ENCODE data around the gene IFNL2.
"Not testable (repeated sequence)": the region's sequence is repeated elsewhere in the genome, so short reads cannot be mapped to it uniquely, and the experiment has no call there.

Gene IFNL2

GRCh38 chr19:39243741-39244140, 24.5 kb upstream of the IFNL2 start:
- not testable (repeated sequence) for H3K9ac ChIP-seq (ENCODE audit: low read depth, low read length); H3K27ac ChIP-seq (ENCODE audit: low read length); H3K9me3 ChIP-seq (ENCODE audit: insufficient read depth, low read depth, low read length); H3K36me3 ChIP-seq (ENCODE audit: insufficient read depth, low read depth, low read length); H3K4me1 ChIP-seq (ENCODE audit: insufficient read depth, low read length); H3K4me3 ChIP-seq (ENCODE audit: low read length)
- peaks cover 37% of the 10 kb centered on the region for H3K27me3 ChIP-seq (ENCODE audit: insufficient read depth, low read length)

- H3K4me1 ChIP-seq (ENCODE audit: insufficient read depth, low read length); H3K9me3 ChIP-seq (ENCODE audit: insufficient read depth, low read depth, low read length); H3K27ac ChIP-seq (ENCODE audit: low read length); H3K36me3 ChIP-seq (ENCODE audit: insufficient read depth, low read depth, low read length); H3K9ac ChIP-seq (ENCODE audit: low read depth, low read length); H3K4me3 ChIP-seq (ENCODE audit: low read length): not testable (repeated sequence)
- peaks cover 39% of the 10 kb centered on the region for H3K27me3 ChIP-seq (ENCODE audit: insufficient read depth, low read length)
Observed at GRCh38 chr19:39244410-39245100, 23.6 kb upstream of the IFNL2 start, which contains the start of gene IFNL3. TSS of gene IFNL3 (minus strand) at chr19:39245006. CDS start at chr19:39244967, 39 bp downstream.

GRCh38 chr19:39245166-39245565, 23.0 kb upstream of the IFNL2 start:
- H3K27me3 ChIP-seq (ENCODE audit: insufficient read depth, low read length): peaks cover 45% of the 10 kb centered on the region
- not testable (repeated sequence) for H3K9me3 ChIP-seq (ENCODE audit: insufficient read depth, low read depth, low read length)

GRCh38 chr19:39246951-39247669, 21.1 kb upstream of the IFNL2 start:
- peak overlapping the region; percentile 43; the same call in 1 of the 2 replicates for H3K4me3 ChIP-seq (ENCODE audit: low read length)
- no peak overlapping the region for H3K27ac ChIP-seq (ENCODE audit: low read length)
- H3K36me3 ChIP-seq (ENCODE audit: insufficient read depth, low read depth, low read length): no peaks in the 10 kb centered on the region
- H3K9ac ChIP-seq (ENCODE audit: low read depth, low read length): no peak overlapping the region
- H3K9me3 ChIP-seq (ENCODE audit: insufficient read depth, low read depth, low read length): no peaks in the 10 kb centered on the region
- no peaks in the 10 kb centered on the region for H3K4me1 ChIP-seq (ENCODE audit: insufficient read depth, low read length)
- peaks cover 63% of the 10 kb centered on the region for H3K27me3 ChIP-seq (ENCODE audit: insufficient read depth, low read length)

More at GRCh38 chr19:39245166-39245565, 23.0 kb upstream of the IFNL2 start:
- not testable (repeated sequence) for H3K4me3 ChIP-seq (ENCODE audit: low read length); H3K36me3 ChIP-seq (ENCODE audit: insufficient read depth, low read depth, low read length); H3K4me1 ChIP-seq (ENCODE audit: insufficient read depth, low read length); H3K27ac ChIP-seq (ENCODE audit: low read length); H3K9ac ChIP-seq (ENCODE audit: low read depth, low read length)

- H3K27ac ChIP-seq (ENCODE audit: low read length): no peak overlapping the region
- H3K9ac ChIP-seq (ENCODE audit: low read depth, low read length): no peak overlapping the region
- peak overlapping the region; percentile 43; the same call in 1 of the 2 replicates for H3K4me3 ChIP-seq (ENCODE audit: low read length)
- H3K36me3 ChIP-seq (ENCODE audit: insufficient read depth, low read depth, low read length): no peaks in the 10 kb centered on the region
- H3K4me1 ChIP-seq (ENCODE audit: insufficient read depth, low read length): no peaks in the 10 kb centered on the region
- H3K27me3 ChIP-seq (ENCODE audit: insufficient read depth, low read length): peaks cover 72% of the 10 kb centered on the region
- no peaks in the 10 kb centered on the region for H3K9me3 ChIP-seq (ENCODE audit: insufficient read depth, low read depth, low read length)
Observed at GRCh38 chr19:39247701-39248664, 20.2 kb upstream of the IFNL2 start.

GRCh38 chr19:39248806-39249205, 19.4 kb upstream of the IFNL2 start, which contains the start of gene IFNL4:
TSS of gene IFNL4 (minus strand) at chr19:39248856.
- no peak within 1 kb of the TSS for H3K27ac ChIP-seq (ENCODE audit: low read length)
- H3K4me1 ChIP-seq (ENCODE audit: insufficient read depth, low read length): no peaks in the 10 kb centered on the region
- peak within 1 kb of the TSS; percentile 43; the same call in 1 of the 2 replicates for H3K4me3 ChIP-seq (ENCODE audit: low read length)
- no peak within 1 kb of the TSS for H3K9ac ChIP-seq (ENCODE audit: low read depth, low read length)
- H3K27me3 ChIP-seq (ENCODE audit: insufficient read depth, low read length): peaks cover 80% of the 10 kb centered on the region
- no peaks in the 10 kb centered on the region for H3K9me3 ChIP-seq (ENCODE audit: insufficient read depth, low read depth, low read length)
- H3K36me3 ChIP-seq (ENCODE audit: insufficient read depth, low read depth, low read length): no peaks in the 10 kb centered on the region

GRCh38 chr19:39251081-39251480, 17.1 kb upstream of the IFNL2 start:
- Histone ChIP-seq H3K4me1 (ENCODE audit: insufficient read depth, low read length) (no peaks in the 10 kb centered on the region), H3K27me3 (ENCODE audit: insufficient read depth, low read length) (peaks cover 77% of the 10 kb centered on the region), H3K9ac (ENCODE audit: low read depth, low read length) (no peak overlapping the region), H3K27ac (ENCODE audit: low read length) (no peak overlapping the region), H3K4me3 (ENCODE audit: low read length) (no peak overlapping the region), H3K36me3 (ENCODE audit: insufficient read depth, low read depth, low read length) (no peaks in the 10 kb centered on the region), H3K9me3 (ENCODE audit: insufficient read depth, low read depth, low read length) (no peaks in the 10 kb centered on the region)

- no peak overlapping the region for H3K9ac ChIP-seq (ENCODE audit: low read depth, low read length)
- H3K4me1 ChIP-seq (ENCODE audit: insufficient read depth, low read length): no peaks in the 10 kb centered on the region
- H3K9me3 ChIP-seq (ENCODE audit: insufficient read depth, low read depth, low read length): no peaks in the 10 kb centered on the region
- no peaks in the 10 kb centered on the region for H3K36me3 ChIP-seq (ENCODE audit: insufficient read depth, low read depth, low read length)
- no peak overlapping the region for H3K4me3 ChIP-seq (ENCODE audit: low read length)
- no peak overlapping the region for H3K27ac ChIP-seq (ENCODE audit: low read length)
- H3K27me3 ChIP-seq (ENCODE audit: insufficient read depth, low read length): peaks cover 78% of the 10 kb centered on the region
Observed at GRCh38 chr19:39251846-39252245, 16.4 kb upstream of the IFNL2 start.

- peaks cover 71% of the 10 kb centered on the region for H3K27me3 ChIP-seq (ENCODE audit: insufficient read depth, low read length)
- H3K4me3 ChIP-seq (ENCODE audit: low read length): no peak overlapping the region
- no peaks in the 10 kb centered on the region for H3K9me3 ChIP-seq (ENCODE audit: insufficient read depth, low read depth, low read length)
- H3K4me1 ChIP-seq (ENCODE audit: insufficient read depth, low read length): no peaks in the 10 kb centered on the region
- no peak overlapping the region for H3K9ac ChIP-seq (ENCODE audit: low read depth, low read length)
- H3K27ac ChIP-seq (ENCODE audit: low read length): no peak overlapping the region
- no peaks in the 10 kb centered on the region for H3K36me3 ChIP-seq (ENCODE audit: insufficient read depth, low read depth, low read length)
Observed at GRCh38 chr19:39252458-39252857, 15.7 kb upstream of the IFNL2 start.

- Histone ChIP-seq H3K9me3 (ENCODE audit: insufficient read depth, low read depth, low read length) (no peaks in the 10 kb centered on the region), H3K4me3 (ENCODE audit: low read length) (no peak overlapping the region), H3K27ac (ENCODE audit: low read length) (no peak overlapping the region), H3K9ac (ENCODE audit: low read depth, low read length) (no peak overlapping the region), H3K36me3 (ENCODE audit: insufficient read depth, low read depth, low read length) (no peaks in the 10 kb centered on the region), H3K4me1 (ENCODE audit: insufficient read depth, low read length) (no peaks in the 10 kb centered on the region), H3K27me3 (ENCODE audit: insufficient read depth, low read length) (peaks cover 60% of the 10 kb centered on the region)
Observed at GRCh38 chr19:39253374-39254149, 14.6 kb upstream of the IFNL2 start.

All from iPS-20b (cell line).